Measurements from ENCODE around the gene PTPRD. TPM values are rescaled to one million over a fixed set of nuclear protein-coding genes. Genes with fewer than 3 reads are reported as not detected.

Gene PTPRD
- total and polyA plus RNA-seq, 2 donors from 2014 or later = 6.4 to 78.9 TPM

DNA sequence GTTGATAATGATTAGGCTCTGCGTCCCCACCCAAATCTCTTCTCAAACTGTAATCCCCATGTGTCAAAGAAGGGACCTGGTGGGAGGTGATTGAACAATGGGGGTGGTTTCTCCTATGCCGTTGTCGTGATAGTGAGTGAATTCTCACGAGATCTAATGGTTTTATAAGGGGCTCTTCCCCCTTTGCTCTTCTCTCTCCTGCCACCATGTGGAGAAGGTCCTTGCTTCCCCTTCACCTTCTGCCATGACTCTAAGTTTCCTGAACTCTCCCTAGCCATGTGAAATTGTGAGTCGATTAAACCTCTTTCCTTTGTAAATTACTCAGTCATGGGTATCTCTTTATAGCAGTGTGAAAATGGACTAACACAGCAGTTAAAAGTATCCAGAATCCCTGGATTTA, 2098.0 kb downstream of the PTPRD start:
- no peak for DNase-seq
- TF ChIP-seq, protein P1, sequence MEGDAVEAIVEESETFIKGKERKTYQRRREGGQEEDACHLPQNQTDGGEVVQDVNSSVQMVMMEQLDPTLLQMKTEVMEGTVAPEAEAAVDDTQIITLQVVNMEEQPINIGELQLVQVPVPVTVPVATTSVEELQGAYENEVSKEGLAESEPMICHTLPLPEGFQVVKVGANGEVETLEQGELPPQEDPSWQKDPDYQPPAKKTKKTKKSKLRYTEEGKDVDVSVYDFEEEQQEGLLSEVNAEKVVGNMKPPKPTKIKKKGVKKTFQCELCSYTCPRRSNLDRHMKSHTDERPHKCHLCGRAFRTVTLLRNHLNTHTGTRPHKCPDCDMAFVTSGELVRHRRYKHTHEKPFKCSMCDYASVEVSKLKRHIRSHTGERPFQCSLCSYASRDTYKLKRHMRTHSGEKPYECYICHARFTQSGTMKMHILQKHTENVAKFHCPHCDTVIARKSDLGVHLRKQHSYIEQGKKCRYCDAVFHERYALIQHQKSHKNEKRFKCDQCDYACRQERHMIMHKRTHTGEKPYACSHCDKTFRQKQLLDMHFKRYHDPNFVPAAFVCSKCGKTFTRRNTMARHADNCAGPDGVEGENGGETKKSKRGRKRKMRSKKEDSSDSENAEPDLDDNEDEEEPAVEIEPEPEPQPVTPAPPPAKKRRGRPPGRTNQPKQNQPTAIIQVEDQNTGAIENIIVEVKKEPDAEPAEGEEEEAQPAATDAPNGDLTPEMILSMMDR (IDR thresholded peaks at IDR 0.05; ENCODE audit: borderline replicate concordance, extremely low read depth, insufficient read depth) = no peak
- no peak overlapping the region for H3K9ac ChIP-seq (ENCODE audit: low read length in 3 of 3)
- intact Hi-C loops (cut with DNase I) = no loop called here
- no peaks in the 10 kb centered on the region for H3K4me1 ChIP-seq (ENCODE audit: control insufficient read depth in 2 of 3, insufficient read depth in 2 of 3, low read depth in 1 of 3, low read length in 3 of 3)
- no peaks in the 10 kb centered on the region for H3K27me3 ChIP-seq (ENCODE audit: control insufficient read depth, insufficient read depth, low read length)
- no peaks in the 10 kb centered on the region for H3K9me3 ChIP-seq (ENCODE audit: control insufficient read depth in 2 of 3, insufficient read depth in 1 of 3, low read length in 3 of 3)
- H3K4me3 ChIP-seq (ENCODE audit: low read length in 3 of 3) = no peak overlapping the region
- H3K27ac ChIP-seq (ENCODE audit: low read depth in 2 of 2, low read length in 2 of 2) = no peak overlapping the region
- no peak for FAIRE-seq
- peaks cover 0 to 3% (median 0%) of the 10 kb centered on the region in 3 donors for H3K36me3 ChIP-seq (ENCODE audit: control insufficient read depth in 2 of 3, insufficient read depth in 3 of 3, low read length in 3 of 3)

DNA sequence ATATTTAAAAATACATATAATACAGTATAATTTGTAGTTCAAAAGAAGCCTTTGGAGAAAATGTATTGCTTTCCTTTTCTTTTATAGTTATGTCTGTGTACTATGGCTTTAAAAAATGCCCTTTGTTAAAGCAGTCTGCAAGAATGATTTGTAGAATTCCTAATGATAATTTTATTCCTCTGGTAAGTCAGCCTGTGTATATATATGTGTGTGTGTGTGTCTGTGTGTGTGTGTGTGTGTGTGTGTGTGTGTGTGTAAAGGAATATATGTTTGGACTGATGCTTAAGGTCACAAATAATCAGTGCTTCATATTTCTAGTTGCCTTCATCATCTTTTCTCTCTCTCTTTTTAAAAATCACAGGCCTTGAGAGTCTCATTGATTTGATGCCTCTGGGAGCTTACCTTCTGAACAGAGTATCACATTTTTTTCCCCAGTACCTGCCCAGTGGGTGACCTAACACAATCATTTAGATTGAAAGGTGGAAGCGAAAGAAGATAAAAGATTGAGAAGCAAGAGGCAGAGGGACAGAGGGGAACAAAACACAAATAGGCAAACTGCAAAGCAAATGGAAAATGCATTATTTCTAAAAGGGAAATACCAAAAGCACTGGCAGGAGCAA, 2104.0 kb downstream of the PTPRD start:
- no peaks in the 10 kb centered on the region for H3K36me3 ChIP-seq (ENCODE audit: control insufficient read depth in 2 of 3, insufficient read depth in 3 of 3, low read length in 3 of 3)
- H3K4me1 ChIP-seq (ENCODE audit: control insufficient read depth in 2 of 3, insufficient read depth in 2 of 3, low read depth in 1 of 3, low read length in 3 of 3) = no peaks in the 10 kb centered on the region
- H3K27ac ChIP-seq (ENCODE audit: low read depth in 2 of 2, low read length in 2 of 2) = no peak overlapping the region
- DNase-seq (no peak), FAIRE-seq (no peak)
- no peaks in the 10 kb centered on the region for H3K9me3 ChIP-seq (ENCODE audit: control insufficient read depth in 2 of 3, insufficient read depth in 1 of 3, low read length in 3 of 3)
- intact Hi-C loops (cut with DNase I) = no loop called here
- H3K4me3 ChIP-seq (ENCODE audit: low read length in 3 of 3) = no peak overlapping the region
- TF ChIP-seq, protein P1 (IDR thresholded peaks at IDR 0.05; ENCODE audit: borderline replicate concordance, extremely low read depth, insufficient read depth) = no peak
- H3K27me3 ChIP-seq (ENCODE audit: control insufficient read depth, insufficient read depth, low read length) = no peaks in the 10 kb centered on the region
- H3K9ac ChIP-seq (ENCODE audit: low read length in 3 of 3) = no peak overlapping the region

DNA sequence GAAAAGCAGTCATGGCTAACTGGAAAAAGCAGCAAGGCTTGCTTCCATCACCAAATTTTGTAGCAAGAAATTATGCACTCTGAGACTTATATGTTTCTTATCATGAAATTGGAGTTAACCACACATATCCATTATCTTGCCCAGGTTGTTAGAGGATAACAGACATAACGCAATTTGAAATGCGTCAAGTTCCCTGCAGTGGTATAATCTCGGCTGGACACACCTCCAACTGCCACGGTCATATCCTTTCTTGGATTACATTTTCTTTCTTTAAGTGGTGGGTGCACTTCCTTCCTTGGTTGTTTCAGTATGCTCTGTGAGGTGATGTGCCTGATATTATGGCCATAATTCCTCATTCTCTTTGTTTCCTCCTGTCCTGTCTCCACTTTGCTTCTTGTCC, 2118.2 kb downstream of the PTPRD start:
- TF ChIP-seq, protein P1 (IDR thresholded peaks at IDR 0.05; ENCODE audit: borderline replicate concordance, extremely low read depth, insufficient read depth) = no peak
- no peaks in the 10 kb centered on the region for H3K9me3 ChIP-seq (ENCODE audit: control insufficient read depth in 2 of 3, insufficient read depth in 1 of 3, low read length in 3 of 3)
- H3K36me3 ChIP-seq (ENCODE audit: control insufficient read depth in 2 of 3, insufficient read depth in 3 of 3, low read length in 3 of 3) = no peaks in the 10 kb centered on the region
- no peaks in the 10 kb centered on the region for H3K27me3 ChIP-seq (ENCODE audit: control insufficient read depth, insufficient read depth, low read length)
- H3K27ac ChIP-seq (ENCODE audit: low read depth in 2 of 2, low read length in 2 of 2) = no peak overlapping the region
- H3K9ac ChIP-seq (ENCODE audit: low read length in 3 of 3) = no peak overlapping the region
- DNase-seq = no peak
- H3K4me3 ChIP-seq (ENCODE audit: low read length in 3 of 3) = no peak overlapping the region
- H3K4me1 ChIP-seq (ENCODE audit: control insufficient read depth in 2 of 3, insufficient read depth in 2 of 3, low read depth in 1 of 3, low read length in 3 of 3) = no peaks in the 10 kb centered on the region
- no peak for FAIRE-seq
- intact Hi-C loops (cut with DNase I) = no loop called here

DNA sequence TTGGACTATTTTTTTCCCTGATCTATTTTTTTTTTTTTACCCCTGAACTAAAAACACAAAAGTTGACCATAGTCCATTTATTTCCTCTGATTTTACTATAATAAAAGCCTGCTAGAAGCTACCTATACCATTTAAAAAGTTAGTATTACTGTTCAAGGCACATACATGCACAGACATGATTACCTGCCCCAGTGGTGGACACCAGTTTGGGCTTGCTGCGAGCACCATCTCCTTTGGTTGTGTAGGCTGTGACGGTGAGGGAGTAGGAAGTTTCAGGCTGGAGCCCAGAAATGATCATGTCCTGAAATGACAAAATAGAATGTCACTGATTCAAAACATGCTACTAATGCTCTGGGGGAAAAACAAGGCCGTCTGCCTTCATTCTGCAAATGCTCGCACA, 2120.1 kb downstream of the PTPRD start:
- no peak overlapping the region for H3K9ac ChIP-seq (ENCODE audit: low read length in 3 of 3)
- intact Hi-C loops (cut with DNase I) = no loop called here
- TF ChIP-seq, protein P1 (IDR thresholded peaks at IDR 0.05; ENCODE audit: borderline replicate concordance, extremely low read depth, insufficient read depth) = no peak
- FAIRE-seq (no peak), DNase-seq (no peak)
- no peaks in the 10 kb centered on the region for H3K4me1 ChIP-seq (ENCODE audit: control insufficient read depth in 2 of 3, insufficient read depth in 2 of 3, low read depth in 1 of 3, low read length in 3 of 3)
- no peaks in the 10 kb centered on the region for H3K36me3 ChIP-seq (ENCODE audit: control insufficient read depth in 2 of 3, insufficient read depth in 3 of 3, low read length in 3 of 3)
- H3K4me3 ChIP-seq (ENCODE audit: low read length in 3 of 3) = no peak overlapping the region
- H3K27me3 ChIP-seq (ENCODE audit: control insufficient read depth, insufficient read depth, low read length) = no peaks in the 10 kb centered on the region
- H3K9me3 ChIP-seq (ENCODE audit: control insufficient read depth in 2 of 3, insufficient read depth in 1 of 3, low read length in 3 of 3) = no peaks in the 10 kb centered on the region
- no peak overlapping the region for H3K27ac ChIP-seq (ENCODE audit: low read depth in 2 of 2, low read length in 2 of 2)

Measured in kidney (tissue), 14 donors.